Measurements from ENCODE around the gene NFKBIL1. TPM values are rescaled to one million over a fixed set of nuclear protein-coding genes. Genes with fewer than 3 reads are reported as not detected.

Gene NFKBIL1
- polyA plus RNA-seq, 1 of the 3 experiments (the other 2 are of a cell fraction): 17.1 TPM

- H3K4me1 ChIP-seq (ENCODE audit: control insufficient read depth in 1 of 2, insufficient read depth in 2 of 2, low read depth in 1 of 2, low read length in 1 of 2): peaks cover 8 to 11% of the 10 kb centered on the region in 2 experiments; a peak in 3 of 4 replicates
- DNase-seq: peak; percentile 78
- H3K9me3 ChIP-seq: no peaks in the 10 kb centered on the region
- H2AFZ ChIP-seq (ENCODE audit: low read depth): peak within 1 kb of the TSS; percentile 87
- 11% methylated on average over 11 of the region's 11 CpGs for WGBS (ENCODE audit: low lambda C conversion rate)
- H3K9me2 ChIP-seq: no peaks in the 10 kb centered on the region
- H3K9ac ChIP-seq: peak within 1 kb of the TSS; percentile 88
- peak within 1 kb of the TSS; percentile 52 to 77 for H3K4me3 ChIP-seq (ENCODE audit: low read depth in 2 of 2, low read length in 1 of 2)
- POLR2A ChIA-PET: interaction anchor here (0.7 to 2.4 kb wide), 6 partner anchors 8 to 1425 kb away, joined by 3 to 18 read pairs (median 4); partner anchors contain the start of gene DDAH2
- H3F3A ChIP-seq (replicated peaks; ENCODE audit: insufficient read depth): peaks cover 18% of the 10 kb centered on the region
- H3K27me3 ChIP-seq (ENCODE audit: insufficient read depth): no peaks in the 10 kb centered on the region
- peak within 1 kb of the TSS; percentile 68 to 74 for H3K27ac ChIP-seq (ENCODE audit: low read depth in 2 of 2, low read length in 1 of 2)
- H3K4me2 ChIP-seq: peak within 1 kb of the TSS; percentile 92
- no peaks in the 10 kb centered on the region for H4K20me1 ChIP-seq (ENCODE audit: insufficient read depth)
- CTCF ChIA-PET: interaction anchor here (0.5 to 11.9 kb wide), 39 partner anchors 9 to 644 kb away, joined by 3 to 301 read pairs (median 4); partner anchors contain the start of genes DXO, EHMT2, GPANK1 and LST1
- peaks cover 5 to 19% of the 10 kb centered on the region in 2 experiments for H3K36me3 ChIP-seq (replicated peaks in 1 of 2; ENCODE audit: control insufficient read depth in 1 of 2, insufficient read depth in 2 of 2, low read length in 1 of 2)
- peaks cover 50% of the 10 kb centered on the region for H3K79me2 ChIP-seq (ENCODE audit: insufficient read depth)
- TF ChIP-seq FOXM1 (IDR thresholded peaks at IDR 0.05; ENCODE audit: low read depth): no peak
- TF ChIP-seq SIN3A (IDR thresholded peaks at IDR 0.05; ENCODE audit: borderline replicate concordance, low read depth, low read length): peak; percentile 79; the same call in 1 of the 2 replicates
- 0 out of 2 replicates have a peak, but pooled peaks have one; percentile 23 for TF ChIP-seq POLR2AphosphoS5 (IDR thresholded peaks at IDR 0.05; ENCODE audit: low read depth, low read length)
- no peak for TF ChIP-seq JUND (IDR thresholded peaks at IDR 0.05)
- TF ChIP-seq USF2 (IDR thresholded peaks at IDR 0.05; ENCODE audit: borderline replicate concordance, low read depth, low read length): 0 out of 2 replicates have a peak, but pooled peaks have one; percentile 26
- no peak for TF ChIP-seq USF1 (IDR thresholded peaks at IDR 0.05; ENCODE audit: borderline replicate concordance, low read depth)
- TF ChIP-seq, protein P1, sequence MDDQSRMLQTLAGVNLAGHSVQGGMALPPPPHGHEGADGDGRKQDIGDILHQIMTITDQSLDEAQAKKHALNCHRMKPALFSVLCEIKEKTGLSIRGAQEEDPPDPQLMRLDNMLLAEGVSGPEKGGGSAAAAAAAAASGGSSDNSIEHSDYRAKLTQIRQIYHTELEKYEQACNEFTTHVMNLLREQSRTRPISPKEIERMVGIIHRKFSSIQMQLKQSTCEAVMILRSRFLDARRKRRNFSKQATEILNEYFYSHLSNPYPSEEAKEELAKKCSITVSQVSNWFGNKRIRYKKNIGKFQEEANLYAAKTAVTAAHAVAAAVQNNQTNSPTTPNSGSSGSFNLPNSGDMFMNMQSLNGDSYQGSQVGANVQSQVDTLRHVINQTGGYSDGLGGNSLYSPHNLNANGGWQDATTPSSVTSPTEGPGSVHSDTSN (IDR thresholded peaks at IDR 0.05): peak; percentile 67
- TF ChIP-seq TEAD4 (IDR thresholded peaks at IDR 0.05; ENCODE audit: borderline replicate concordance, insufficient read depth): no peak
- TF ChIP-seq EZH2phosphoT487 (IDR thresholded peaks at IDR 0.05; ENCODE audit: borderline replicate concordance, low read depth): no peak
- TF ChIP-seq, protein P2, sequence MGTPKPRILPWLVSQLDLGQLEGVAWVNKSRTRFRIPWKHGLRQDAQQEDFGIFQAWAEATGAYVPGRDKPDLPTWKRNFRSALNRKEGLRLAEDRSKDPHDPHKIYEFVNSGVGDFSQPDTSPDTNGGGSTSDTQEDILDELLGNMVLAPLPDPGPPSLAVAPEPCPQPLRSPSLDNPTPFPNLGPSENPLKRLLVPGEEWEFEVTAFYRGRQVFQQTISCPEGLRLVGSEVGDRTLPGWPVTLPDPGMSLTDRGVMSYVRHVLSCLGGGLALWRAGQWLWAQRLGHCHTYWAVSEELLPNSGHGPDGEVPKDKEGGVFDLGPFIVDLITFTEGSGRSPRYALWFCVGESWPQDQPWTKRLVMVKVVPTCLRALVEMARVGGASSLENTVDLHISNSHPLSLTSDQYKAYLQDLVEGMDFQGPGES (IDR thresholded peaks at IDR 0.05; ENCODE audit: low read depth, low read length): no peak
- TF ChIP-seq, protein P3, sequence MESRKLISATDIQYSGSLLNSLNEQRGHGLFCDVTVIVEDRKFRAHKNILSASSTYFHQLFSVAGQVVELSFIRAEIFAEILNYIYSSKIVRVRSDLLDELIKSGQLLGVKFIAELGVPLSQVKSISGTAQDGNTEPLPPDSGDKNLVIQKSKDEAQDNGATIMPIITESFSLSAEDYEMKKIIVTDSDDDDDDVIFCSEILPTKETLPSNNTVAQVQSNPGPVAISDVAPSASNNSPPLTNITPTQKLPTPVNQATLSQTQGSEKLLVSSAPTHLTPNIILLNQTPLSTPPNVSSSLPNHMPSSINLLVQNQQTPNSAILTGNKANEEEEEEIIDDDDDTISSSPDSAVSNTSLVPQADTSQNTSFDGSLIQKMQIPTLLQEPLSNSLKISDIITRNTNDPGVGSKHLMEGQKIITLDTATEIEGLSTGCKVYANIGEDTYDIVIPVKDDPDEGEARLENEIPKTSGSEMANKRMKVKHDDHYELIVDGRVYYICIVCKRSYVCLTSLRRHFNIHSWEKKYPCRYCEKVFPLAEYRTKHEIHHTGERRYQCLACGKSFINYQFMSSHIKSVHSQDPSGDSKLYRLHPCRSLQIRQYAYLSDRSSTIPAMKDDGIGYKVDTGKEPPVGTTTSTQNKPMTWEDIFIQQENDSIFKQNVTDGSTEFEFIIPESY (IDR thresholded peaks at IDR 0.05; ENCODE audit: borderline replicate concordance, low read depth): no peak
- peak; percentile 70 for TF ChIP-seq GABPA (IDR thresholded peaks at IDR 0.05; ENCODE audit: low read depth)
- TF ChIP-seq GATA2 (CRISPR knock-in tag; IDR thresholded peaks at IDR 0.05): no peak
- TF ChIP-seq NRF1 (IDR thresholded peaks at IDR 0.05; ENCODE audit: low read depth, low read length): no peak
- no peak for TF ChIP-seq NFIC (IDR thresholded peaks at IDR 0.05; ENCODE audit: borderline replicate concordance)
- TF ChIP-seq YY1 (IDR thresholded peaks at IDR 0.05; ENCODE audit: low read depth): peak; percentile 41; the same call in 1 of the 2 replicates
- peak; percentile 98 for TF ChIP-seq CTCF (IDR thresholded peaks at IDR 0.05)
- peak; percentile 93 for TF ChIP-seq CHD2 (IDR thresholded peaks at IDR 0.05; ENCODE audit: low read length, partially characterized antibody)
- TF ChIP-seq SMC3 (IDR thresholded peaks at IDR 0.05; ENCODE audit: low read depth, low read length): peak; percentile 89
- peak; percentile 27; the same call in 1 of the 2 replicates for TF ChIP-seq TCF12 (IDR thresholded peaks at IDR 0.05)
- peak; percentile 72 for TF ChIP-seq MAX (IDR thresholded peaks at IDR 0.05; ENCODE audit: low read depth)
- TF ChIP-seq TAF1 (IDR thresholded peaks at IDR 0.05; ENCODE audit: borderline replicate concordance, low read depth, low read length): peak; percentile 33
- TF ChIP-seq FOXJ3 (CRISPR knock-in tag; IDR thresholded peaks at IDR 0.05): no peak
- TF ChIP-seq RCOR1 (IDR thresholded peaks at IDR 0.05; ENCODE audit: low read length): peak; percentile 72
Observed at GRCh38 chr6:31546339-31546957, 960 bp upstream of the NFKBIL1 start, which contains the start of gene ATP6V1G2. Gene ATP6V1G2, minus strand, starts transcription at chr6:31546608. Its CDS starts 49 bp downstream, at chr6:31546559.
